CD4-positive, alpha-beta T cell treated with Interleukin-6 at 100 ng/mL for 8 hours (primary cell): Measurements from ENCODE around the gene NINJ2.

ENCODE experiments used
- DNase-seq: peaks from one replicate; pipeline ENCODE4 v3.0.0-alpha.2; 2020; ENCODE audit warnings: mixed read lengths, low spot score

Gene NINJ2

DNA sequence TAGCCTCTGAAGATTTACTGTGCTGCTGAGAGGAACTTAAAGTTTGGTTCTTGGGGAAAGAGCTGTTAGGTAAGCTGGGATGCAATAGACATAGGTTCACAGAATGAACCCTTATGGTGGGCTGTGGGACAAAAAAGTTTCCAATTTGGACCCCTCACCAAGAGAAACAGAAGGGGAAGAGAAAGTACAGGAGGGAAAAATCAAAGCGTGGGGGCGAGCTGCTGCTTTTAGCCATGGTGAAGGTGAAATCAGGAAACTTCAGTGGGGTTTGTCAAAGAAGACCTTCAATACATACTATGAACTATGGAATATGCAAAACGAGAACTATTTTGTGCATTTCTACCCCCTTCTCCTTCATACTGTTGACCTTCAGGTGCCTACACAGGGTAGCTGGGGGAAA, 10.6 kb upstream of the NINJ2 start:
- DNase-seq = no peak

- DNase-seq = no peak
Observed at GRCh38 chr12:669576-669945, 6.3 kb upstream of the NINJ2 start.

DNA sequence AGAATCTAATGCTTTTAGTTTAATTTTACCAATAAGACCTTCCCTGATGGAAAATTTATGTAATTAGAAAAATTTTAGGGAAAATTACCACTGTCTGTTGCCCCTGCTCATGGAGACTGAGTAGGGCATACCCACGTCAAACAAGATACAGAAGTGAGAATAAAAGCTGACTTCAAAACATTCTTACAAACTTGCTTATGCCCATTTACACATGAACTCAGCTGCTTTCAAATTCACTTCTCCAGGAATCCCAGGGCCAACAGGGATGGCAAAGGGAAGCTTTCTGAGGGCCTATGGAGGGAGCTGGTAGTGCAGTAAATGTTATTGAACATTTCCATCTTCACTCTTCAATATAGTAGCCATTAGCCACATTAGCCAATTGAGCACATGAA, 4.8 kb upstream of the NINJ2 start:
- no peak for DNase-seq

DNA sequence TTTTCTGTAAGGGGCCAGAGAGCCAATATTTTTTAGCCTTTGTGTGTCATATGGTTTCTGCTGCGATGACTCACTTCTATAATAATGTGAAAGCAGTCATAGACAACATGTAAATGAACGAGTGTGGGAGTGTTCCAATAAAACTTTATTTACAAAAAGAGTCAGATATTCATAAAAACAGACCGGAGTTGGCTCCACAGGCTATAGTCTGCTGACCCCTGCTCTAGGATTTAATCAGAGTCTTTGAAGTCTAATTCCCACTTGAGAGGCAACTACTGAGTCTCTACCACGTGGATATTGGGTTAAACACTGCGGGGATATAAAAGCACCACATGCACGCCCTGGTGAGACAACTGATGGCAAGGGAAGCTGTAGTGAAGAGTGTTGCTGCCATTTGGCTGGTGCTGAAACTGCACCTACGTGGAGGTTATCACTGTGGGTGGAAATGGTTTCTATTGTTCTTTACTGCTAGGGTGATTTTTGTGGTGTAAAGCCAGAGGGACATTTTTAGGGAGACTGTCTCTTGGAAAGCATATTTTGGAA, 3.6 kb upstream of the NINJ2 start:
- DNase-seq = no peak

DNA sequence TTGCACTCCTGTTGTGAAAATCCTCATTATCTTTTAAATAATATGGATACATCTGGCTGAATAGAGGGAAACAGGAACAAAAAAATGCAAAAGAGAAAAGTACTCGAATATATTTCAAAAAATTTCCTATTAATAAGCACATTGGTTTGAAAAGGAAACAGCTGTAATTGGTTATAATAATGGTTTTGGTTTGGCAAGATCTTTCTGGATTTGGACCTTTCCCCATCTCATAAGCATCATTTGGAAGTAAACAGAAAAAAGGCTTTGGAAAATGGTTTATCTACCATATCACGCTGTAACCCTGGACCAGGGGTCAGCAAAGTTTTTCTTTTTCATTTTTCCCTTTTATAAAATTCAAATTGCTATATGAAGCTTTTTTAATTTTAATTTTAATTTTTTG, 2.8 kb upstream of the NINJ2 start:
- no peak for DNase-seq

GRCh38 chr12:664779-665092, 1.5 kb upstream of the NINJ2 start:
- no peak for DNase-seq

- DNase-seq = no peak
Observed at GRCh38 chr12:664075-664778, 982 bp upstream of the NINJ2 start.

DNA sequence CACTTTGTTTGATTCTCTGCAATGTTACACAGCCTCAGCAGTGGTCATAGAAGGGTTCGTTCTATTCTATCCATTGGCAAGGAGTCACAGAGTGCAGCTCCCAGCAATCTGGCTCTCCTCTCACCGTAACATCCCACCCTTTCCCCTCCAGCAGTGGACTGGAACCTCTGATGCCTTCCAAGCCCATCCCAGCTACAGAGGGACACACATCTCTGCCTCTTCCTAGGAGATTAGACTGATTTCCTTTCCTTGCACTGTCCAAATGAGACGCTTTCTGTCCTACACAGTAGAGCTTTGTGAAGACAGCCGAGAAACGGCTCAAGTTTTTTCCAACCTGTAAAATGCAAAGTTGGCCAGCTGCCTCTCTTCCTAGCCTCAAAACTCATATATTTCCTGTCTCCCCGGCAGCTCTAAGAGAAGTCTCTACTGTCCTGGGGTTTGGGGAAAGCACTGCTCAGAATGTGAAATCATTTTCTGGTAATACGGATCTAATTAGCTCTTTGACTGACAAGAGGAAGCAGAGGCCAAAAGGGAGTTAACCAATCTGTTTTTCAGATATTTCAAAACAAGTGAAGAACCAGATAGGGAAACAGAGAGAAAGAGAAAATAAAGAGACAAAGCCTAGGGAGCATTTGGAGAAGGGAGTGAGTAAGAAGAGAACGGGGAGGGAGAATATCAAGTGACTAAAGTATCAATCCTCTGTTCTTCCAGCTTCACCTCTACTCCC, 516 bp downstream of the NINJ2 start:
- no peak for DNase-seq

GRCh38 chr12:661720-662486, 1.3 kb downstream of the NINJ2 start:
- no peak for DNase-seq

- no peak for DNase-seq
Observed at GRCh38 chr12:659090-659683, 4.1 kb downstream of the NINJ2 start.

DNA sequence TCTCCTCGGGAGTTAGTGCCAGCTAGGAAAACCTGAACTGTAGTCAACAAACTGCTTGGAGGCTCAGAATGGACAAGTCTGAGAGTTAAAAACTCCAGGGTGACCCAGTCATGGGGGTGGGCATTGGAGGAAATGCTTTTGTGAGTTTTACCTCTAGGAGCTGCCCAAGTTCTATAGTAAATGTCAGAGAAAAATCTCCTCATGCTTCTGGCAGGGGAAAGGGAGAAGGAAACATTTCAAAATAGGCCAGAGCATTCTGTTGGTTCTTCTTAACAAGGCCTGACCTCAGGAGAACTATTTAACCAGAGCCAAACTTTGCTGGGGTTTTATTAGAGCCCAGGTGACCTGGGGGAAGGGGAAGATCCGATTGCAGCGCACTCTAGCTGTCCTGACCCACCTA, 12.3 kb downstream of the NINJ2 start:
- DNase-seq = no peak

DNA sequence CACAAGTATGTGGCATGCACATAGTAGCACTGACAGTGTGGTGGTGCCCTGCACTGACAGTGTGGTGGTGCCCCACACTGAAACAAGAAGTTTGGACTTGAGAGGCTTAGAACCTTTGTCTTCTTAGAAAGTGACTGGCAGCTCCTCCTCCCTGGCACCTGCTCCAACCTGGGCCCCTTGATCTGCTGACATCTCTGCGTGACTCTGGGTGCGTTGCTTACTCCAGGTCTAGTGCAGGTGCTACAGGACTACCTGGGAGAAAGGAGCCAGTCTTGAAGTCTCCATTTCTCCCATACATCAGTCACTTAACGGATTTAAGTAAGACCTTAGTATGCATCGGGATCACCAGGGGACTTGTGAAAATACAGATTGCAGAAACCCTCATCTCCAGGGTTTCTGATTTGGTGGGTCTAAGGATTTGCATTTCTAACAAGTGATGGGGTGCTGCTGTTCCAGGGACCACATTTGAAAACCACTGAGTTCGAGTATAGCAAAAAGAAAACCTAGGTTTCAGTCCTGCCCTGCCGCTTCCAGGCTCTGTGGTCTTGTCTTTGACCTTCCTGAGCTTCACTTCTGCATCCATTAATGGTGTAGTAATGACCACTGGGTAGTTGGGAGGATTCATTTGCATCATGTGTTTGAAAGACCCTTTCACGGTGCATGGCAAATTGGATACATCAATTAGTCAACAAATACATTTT, 15.7 kb downstream of the NINJ2 start:
- DNase-seq = no peak

- DNase-seq = no peak
Observed at GRCh38 chr12:646442-647384, 16.5 kb downstream of the NINJ2 start.

DNA sequence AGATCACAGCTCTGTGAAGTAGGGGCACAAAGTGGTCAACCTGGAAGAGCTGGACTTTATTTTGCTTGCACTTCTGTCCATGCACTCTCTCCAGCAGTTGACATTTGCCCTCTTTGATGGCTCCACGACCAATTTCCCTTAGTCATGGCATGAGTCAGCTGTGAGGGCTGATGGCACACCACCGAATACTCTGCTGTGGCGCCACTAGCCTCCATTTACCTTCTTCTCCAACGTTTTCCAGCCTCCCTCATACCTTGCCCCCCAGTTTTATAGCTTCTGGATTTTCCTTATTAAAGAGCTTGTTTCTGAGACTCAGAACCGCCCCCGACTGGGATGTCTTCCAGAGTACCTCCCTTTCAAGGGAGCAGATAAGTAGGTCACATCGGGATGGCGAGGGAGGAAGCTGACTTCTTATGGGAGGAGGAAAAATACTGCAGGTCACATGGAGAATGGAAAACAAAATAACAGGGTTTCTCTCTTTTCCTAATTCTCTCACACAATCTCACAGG, 17.6 kb downstream of the NINJ2 start:
- DNase-seq = no peak

DNA sequence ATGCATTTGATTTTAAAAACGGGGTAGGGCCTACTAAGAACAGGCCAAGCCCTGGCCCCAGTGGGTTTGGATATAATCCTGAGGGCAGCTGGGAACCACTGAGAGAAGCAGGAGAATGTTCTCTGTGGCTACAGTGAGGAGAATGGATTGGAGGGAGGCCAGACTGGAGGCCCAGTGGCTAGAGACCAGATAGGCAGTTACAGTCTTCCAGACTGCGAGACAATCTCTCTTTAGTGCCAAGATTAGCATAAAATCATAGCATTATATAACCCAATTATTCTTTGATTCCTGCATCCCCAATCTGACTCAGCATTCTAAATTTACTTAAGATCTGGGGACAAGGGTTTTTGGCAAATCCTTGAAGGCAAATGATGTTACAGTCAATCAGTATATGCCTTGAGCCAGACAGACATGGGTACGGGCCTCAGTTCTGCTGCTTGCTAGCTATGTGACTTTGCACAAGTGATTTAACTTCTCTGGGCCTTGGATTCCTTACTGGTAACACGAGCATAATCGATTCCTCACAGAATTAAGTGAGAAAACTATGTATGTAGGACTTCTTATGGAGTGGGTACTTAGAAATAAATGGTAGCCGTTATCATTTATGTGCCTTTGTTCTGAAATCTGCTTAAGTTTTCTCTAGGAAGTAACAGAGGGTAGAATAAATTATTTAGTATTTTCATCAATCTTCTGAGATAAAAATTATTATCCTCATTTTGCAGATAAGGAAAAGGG, 18.3 kb downstream of the NINJ2 start:
- no peak for DNase-seq

- DNase-seq = no peak
Observed at GRCh38 chr12:644303-644639, 19.0 kb downstream of the NINJ2 start.

- DNase-seq = no peak
Observed at GRCh38 chr12:643475-644302, 19.6 kb downstream of the NINJ2 start.

DNA sequence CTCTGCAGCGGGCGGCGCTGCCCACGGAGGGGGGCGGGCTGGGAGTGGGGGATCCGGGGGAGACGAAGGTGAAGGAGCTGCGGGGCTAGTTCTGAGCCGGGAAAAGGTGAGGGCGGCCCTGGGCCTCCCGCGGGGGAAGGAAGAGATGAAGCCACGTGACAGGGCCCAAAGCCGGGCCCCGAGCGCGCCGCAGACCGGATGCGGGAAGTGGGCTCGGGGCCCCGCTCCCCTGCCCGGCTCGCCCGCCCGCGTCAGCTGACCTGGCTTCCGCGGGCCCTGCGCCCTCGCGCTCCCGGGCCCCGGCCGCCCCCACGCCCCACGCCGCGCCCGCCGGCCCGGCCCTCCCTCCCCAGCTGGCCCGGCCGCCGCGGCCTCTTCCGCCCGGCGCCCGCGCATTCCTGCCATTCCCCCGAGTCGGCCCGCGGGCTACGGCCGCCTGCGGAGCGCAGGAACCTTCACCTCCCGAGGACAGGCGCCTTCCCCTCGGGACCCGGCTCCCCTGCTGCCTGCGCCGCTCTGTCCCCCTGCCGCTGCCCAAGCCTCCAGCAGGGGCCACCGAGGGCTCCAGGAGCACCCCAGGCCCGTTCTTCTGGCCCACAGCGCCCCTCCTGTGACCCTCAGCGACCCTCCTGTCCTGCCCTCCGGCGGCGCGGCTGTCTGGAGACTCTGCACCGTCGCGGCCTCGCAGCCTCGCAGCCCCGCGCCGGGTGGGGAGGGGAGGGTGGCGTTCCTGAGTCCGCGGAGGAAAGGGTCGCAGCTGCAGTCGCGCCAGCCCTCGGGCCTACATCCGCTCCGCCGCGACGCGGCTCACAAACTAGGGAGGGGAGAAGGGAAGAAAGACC, 20.4 kb downstream of the NINJ2 start:
- DNase-seq = peak; percentile 79
